GM06990 (cell line): Measurements from ENCODE around the gene CDC25B.
"Not testable (repeated sequence)": the region's sequence is repeated elsewhere in the genome, so short reads cannot be mapped to it uniquely, and the experiment has no call there.

ENCODE experiments used
- DNase-seq: peaks from one replicate; pipeline ENCODE4 v3.0.0-alpha.2; 2011; ENCODE audit not compliant: insufficient read length; ENCODE audit errors: extremely low read depth
- H3K27me3 ChIP-seq: replicated peaks from 2 replicates; pipeline ENCODE4 v1.6.0; 2011; ENCODE audit warnings: low read length; ENCODE audit not compliant: control insufficient read depth, insufficient read depth
- H3K36me3 ChIP-seq: 2 replicates; pipeline ENCODE4 v1.5.1; 2011; ENCODE audit warnings: low read length; ENCODE audit not compliant: control insufficient read depth, insufficient read depth
- H3K4me3 ChIP-seq: replicated peaks from 2 replicates; pipeline ENCODE4 v1.5.1; 2011; ENCODE audit warnings: low read depth, mild to moderate bottlenecking, control low read depth, low read length
- TF ChIP-seq, protein P1 (sequence below): IDR thresholded peaks from 2 replicates; pipeline ENCODE4 v1.5.1; 2011; ENCODE audit warnings: low read length, control low read depth, mild to moderate bottlenecking, inconsistent platforms; ENCODE audit not compliant: insufficient read depth, poor library complexity, severe bottlenecking

Gene CDC25B

DNA sequence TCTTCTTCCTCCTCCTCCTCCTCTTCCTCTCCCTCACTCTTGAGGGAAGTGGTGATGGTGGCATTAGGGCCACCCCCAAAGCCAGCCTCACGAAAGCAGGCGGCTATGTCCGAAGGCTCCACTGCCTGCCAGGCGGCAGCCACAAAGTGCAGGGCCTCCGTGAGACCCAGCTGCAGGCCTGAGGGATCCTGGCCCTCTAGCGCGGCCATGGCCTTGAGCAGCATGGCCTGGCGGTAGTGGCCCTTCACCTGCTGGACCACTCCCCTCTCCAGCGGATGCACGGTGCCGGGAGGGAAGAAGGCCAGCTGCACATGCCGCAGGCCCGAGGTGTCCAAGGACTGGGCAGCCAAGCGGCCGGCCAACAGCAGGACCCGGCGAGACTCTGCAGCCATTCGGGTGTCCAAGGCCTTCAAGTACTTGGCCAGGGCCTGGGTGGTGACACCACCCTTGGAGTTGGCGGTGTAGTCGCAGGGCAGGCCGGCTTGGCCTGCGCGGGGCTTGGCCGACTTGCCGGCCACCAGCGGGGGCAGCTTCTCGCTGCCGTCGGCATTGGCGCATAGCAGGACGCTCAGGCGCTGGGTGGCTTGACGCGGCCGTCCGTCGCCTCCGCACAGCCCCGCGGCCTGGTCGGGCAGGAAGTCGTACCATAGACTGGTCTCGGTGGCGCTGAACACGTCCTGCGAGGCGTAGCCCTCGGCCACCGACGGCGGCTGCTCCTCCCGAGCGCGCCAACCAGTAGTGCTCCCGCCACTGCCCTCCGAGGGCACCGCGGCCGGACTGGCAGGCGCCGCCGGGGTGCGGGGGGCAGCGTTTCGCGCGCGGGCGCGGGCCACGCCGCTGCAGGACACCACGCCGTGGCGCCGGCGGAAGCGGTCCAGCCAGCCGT lies 10.6 kb upstream of the CDC25B start:
- DNase-seq = no peak
- H3K36me3 ChIP-seq = peaks cover 2% of the 10 kb centered on the region
- H3K4me3 ChIP-seq = peak overlapping the region; percentile 76
- TF ChIP-seq, protein P1, sequence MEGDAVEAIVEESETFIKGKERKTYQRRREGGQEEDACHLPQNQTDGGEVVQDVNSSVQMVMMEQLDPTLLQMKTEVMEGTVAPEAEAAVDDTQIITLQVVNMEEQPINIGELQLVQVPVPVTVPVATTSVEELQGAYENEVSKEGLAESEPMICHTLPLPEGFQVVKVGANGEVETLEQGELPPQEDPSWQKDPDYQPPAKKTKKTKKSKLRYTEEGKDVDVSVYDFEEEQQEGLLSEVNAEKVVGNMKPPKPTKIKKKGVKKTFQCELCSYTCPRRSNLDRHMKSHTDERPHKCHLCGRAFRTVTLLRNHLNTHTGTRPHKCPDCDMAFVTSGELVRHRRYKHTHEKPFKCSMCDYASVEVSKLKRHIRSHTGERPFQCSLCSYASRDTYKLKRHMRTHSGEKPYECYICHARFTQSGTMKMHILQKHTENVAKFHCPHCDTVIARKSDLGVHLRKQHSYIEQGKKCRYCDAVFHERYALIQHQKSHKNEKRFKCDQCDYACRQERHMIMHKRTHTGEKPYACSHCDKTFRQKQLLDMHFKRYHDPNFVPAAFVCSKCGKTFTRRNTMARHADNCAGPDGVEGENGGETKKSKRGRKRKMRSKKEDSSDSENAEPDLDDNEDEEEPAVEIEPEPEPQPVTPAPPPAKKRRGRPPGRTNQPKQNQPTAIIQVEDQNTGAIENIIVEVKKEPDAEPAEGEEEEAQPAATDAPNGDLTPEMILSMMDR = no peak
- H3K27me3 ChIP-seq = no peaks in the 10 kb centered on the region

DNA sequence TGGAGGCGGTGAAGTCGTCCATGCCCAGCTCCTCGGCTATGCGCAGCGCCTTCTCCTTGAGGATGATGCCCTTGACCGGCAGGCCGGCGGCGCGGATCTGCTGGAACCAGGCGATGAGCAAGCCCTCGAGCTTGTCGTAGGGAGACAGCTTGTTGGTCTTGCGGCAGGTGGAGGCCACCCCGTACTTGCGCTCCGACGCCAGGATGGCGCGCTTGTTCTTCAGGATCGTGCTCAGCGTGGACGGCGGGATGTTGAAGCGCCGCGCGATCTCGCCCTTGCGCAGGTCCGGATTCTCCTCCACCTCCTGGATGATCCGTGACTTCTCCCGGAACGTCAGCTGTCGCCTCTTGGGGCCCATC lies 10.0 kb upstream of the CDC25B start:
- peak; percentile 71 for DNase-seq
- TF ChIP-seq, protein P1 = no peak
- H3K36me3 ChIP-seq = peaks cover 2% of the 10 kb centered on the region
- H3K27me3 ChIP-seq = no peaks in the 10 kb centered on the region
- H3K4me3 ChIP-seq = peak overlapping the region; percentile 76

DNA sequence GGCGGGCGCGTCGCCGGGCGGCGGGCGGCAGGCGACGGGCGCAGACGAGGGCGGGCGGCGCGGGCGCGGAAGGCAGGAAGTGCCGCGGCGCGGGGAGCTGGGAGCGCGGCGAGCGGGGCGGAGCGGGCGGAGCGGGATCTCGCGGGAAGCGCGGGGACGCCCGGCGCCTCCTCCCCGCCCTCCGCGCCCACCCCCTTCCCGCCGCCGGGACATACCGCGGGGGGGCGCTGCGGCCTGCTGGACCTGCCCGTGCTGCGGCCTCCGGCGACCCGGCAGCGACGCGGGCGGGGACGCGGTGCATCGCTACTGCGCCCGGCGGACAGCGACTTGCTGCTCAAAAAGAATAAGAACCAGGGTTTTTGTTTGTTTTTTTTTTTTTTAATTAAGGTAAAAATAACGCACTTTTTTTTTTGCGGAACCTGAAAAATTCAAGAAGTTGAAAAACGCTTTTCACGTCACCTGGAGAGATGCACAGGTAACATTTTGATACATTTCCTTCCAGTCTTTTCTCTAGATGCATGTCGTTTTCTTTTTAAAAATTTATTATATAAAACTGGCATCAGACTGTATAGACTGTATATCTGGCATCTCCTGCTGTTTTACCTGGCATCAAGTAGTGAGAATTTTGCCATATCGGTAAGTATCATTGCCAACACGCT lies 9.3 kb upstream of the CDC25B start, which contains the start of gene CENPB:
CENPB (minus strand) TSS at position 76 of the 659 bp plus-strand sequence. CDS start 257 bp downstream, outside the sequence.
- DNase-seq = peak; percentile 91
- Histone ChIP-seq H3K27me3 (no peaks in the 10 kb centered on the region), H3K4me3 (peak within 1 kb of the TSS; percentile 76), H3K36me3 (peaks cover 2% of the 10 kb centered on the region)
- TF ChIP-seq, protein P1 = peak; percentile 41

DNA sequence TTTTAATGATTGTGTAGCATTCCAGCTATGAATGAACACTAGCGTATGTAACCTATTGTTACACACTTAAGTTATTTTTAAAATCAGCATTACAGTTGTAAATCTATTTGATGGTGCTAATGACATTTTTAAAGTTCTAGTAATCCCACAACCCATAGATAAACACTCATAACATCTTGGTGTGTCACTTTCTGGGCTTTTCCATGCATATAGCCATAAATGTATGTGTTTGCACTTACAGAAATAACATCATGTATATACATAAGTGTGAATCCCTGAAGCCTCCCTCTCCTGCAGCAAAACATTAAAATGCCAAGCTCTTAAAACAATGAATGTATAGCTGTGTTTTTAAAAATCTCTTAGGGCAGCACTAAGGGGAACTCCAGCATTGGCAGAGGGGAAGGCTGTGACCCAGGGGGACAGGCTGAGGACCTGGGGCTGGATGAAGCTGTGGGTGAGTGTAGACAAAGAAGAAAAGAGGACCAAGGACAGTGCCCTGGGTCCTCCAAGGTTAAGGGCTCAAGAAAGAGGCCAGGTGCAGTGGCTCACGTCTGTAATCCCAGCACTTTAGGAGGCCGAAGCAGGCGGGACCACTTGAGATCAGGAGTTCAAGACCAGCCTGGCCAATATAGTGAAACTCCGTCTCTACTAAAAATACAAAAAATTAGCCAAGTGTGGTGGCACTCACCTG lies 8.6 kb upstream of the CDC25B start:
- Histone ChIP-seq H3K4me3 (peak overlapping the region; percentile 57), H3K27me3 (no peaks in the 10 kb centered on the region), H3K36me3 (peaks cover 2% of the 10 kb centered on the region)
- TF ChIP-seq, protein P1 = no peak
- DNase-seq = no peak

DNA sequence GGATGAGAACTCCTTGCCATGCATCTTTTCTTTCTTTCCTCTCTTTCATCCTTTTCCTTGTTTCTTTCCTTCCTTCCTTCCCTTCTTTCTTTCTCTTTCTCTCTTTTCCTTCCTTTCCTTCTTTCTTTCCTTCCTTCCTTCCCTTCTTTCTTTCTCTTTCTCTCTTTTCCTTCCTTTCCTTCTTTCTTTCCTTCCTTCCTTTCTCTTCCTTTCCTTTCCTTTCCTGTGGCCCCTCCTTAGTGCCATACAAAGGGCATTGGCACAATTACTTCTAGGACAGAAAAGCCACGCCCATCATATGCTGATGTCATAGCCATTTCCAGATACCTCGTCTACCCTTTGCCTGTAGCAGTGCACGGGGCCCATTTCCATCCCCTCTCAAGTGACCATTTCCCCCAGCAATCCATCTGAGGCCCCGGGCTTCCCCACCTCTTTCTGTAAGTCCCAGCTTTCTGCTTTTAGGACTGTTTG lies 7.4 kb upstream of the CDC25B start:
- no peaks in the 10 kb centered on the region for H3K27me3 ChIP-seq
- TF ChIP-seq, protein P1 = no peak
- no peaks in the 10 kb centered on the region; the same call in none of the 2 replicates for H3K36me3 ChIP-seq
- no peak for DNase-seq
- no peak overlapping the region for H3K4me3 ChIP-seq

DNA sequence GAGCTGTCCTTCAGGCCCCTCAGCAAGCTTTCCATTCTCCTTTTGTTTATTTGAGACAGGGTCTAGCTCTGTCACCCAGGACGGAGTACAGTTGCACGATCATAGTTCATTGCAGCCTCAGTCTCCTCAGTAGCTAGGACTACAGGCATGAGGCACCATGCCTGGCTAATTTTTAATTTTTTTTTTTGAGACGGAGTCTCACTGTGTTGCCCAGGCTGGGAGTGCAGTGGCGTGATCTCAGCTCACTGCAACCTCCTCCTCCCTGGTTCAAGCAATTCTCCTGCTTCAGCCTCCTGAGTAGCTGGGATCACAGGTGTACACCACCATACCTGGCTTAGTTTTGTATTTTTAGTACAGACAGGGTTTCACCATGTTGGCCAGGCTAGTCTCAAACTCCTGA lies 6.9 kb upstream of the CDC25B start:
- H3K4me3 ChIP-seq, DNase-seq, H3K27me3 ChIP-seq, H3K36me3 ChIP-seq: not testable (repeated sequence)

DNA sequence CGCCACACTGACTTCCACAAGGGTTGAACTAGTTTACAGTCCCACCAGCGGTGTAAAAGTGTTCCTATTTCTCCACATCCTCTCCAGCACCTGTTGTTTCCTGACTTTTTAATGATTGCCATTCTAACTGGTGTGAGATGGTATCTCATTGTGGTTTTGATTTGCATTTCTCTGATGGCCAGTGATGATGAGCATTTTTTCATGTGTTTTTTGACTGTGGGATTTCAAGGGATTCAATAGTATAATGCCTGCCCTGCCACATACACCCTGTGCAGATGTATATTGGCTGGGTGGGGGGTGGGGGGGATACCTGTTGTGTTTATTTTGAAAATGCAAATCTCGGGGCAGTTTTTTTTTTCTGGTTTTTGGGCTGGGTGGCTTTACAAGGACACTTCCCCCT lies 1.9 kb upstream of the CDC25B start:
- not testable (repeated sequence) for H3K4me3 ChIP-seq, H3K36me3 ChIP-seq, DNase-seq, H3K27me3 ChIP-seq
